ENCODE results near the gene FGGY.

The FGGY gene

GRCh38 chr1:59410457-59410856, 113.6 kb downstream of the FGGY start:
- TF ChIP-seq, protein P1, sequence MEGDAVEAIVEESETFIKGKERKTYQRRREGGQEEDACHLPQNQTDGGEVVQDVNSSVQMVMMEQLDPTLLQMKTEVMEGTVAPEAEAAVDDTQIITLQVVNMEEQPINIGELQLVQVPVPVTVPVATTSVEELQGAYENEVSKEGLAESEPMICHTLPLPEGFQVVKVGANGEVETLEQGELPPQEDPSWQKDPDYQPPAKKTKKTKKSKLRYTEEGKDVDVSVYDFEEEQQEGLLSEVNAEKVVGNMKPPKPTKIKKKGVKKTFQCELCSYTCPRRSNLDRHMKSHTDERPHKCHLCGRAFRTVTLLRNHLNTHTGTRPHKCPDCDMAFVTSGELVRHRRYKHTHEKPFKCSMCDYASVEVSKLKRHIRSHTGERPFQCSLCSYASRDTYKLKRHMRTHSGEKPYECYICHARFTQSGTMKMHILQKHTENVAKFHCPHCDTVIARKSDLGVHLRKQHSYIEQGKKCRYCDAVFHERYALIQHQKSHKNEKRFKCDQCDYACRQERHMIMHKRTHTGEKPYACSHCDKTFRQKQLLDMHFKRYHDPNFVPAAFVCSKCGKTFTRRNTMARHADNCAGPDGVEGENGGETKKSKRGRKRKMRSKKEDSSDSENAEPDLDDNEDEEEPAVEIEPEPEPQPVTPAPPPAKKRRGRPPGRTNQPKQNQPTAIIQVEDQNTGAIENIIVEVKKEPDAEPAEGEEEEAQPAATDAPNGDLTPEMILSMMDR (conservative IDR thresholded peaks at IDR 0.05), result no peak

GRCh38 chr1:59411147-59411546, 114.3 kb downstream of the FGGY start:
- no peak overlapping the region for H3K27ac ChIP-seq
- TF ChIP-seq, protein P1 (conservative IDR thresholded peaks at IDR 0.05), result no peak

More at GRCh38 chr1:59410457-59410856, 113.6 kb downstream of the FGGY start:
- no peak overlapping the region for H3K27ac ChIP-seq

DNA sequence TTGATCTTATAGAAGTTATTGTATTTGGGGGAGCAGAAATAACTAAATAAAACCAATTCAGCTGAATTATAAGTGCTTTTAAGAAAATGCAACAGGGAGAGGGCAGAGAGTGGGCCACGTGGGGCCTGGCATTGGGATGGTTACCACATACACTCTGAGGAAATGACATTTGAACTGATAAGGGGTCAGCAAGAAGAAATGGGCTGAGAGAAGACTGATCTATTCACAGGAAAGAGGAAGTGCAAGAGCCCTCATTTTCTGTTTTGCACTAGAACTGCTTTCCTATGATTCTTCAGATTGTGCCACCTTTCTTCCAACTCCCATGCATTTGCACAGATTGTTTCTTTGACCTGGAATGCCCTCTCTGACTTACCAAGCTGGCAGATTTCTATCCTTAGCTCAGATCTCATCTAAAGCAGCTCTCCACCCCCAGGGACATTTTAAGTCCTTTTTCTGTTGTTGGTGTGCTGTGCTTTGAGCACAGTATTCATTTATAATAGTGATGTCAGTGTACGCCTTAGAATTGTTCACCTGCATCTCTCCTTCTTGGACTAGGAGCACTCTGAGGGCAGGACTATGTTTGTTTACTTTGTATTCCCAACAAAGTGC, 115.9 kb downstream of the FGGY start:
- TF ChIP-seq, protein P1 (conservative IDR thresholded peaks at IDR 0.05), result no peak

GRCh38 chr1:59413327-59413720, 116.4 kb downstream of the FGGY start:
- TF ChIP-seq, protein P1 (conservative IDR thresholded peaks at IDR 0.05), result no peak
- H3K27ac ChIP-seq, result no peak overlapping the region

More for the DNA sequence above, 115.9 kb downstream of the FGGY start:
- no peak overlapping the region for H3K27ac ChIP-seq

GRCh38 chr1:59414406-59415133, 117.7 kb downstream of the FGGY start:
- TF ChIP-seq, protein P1 (conservative IDR thresholded peaks at IDR 0.05), result no peak
- H3K27ac ChIP-seq, result no peak overlapping the region

DNA sequence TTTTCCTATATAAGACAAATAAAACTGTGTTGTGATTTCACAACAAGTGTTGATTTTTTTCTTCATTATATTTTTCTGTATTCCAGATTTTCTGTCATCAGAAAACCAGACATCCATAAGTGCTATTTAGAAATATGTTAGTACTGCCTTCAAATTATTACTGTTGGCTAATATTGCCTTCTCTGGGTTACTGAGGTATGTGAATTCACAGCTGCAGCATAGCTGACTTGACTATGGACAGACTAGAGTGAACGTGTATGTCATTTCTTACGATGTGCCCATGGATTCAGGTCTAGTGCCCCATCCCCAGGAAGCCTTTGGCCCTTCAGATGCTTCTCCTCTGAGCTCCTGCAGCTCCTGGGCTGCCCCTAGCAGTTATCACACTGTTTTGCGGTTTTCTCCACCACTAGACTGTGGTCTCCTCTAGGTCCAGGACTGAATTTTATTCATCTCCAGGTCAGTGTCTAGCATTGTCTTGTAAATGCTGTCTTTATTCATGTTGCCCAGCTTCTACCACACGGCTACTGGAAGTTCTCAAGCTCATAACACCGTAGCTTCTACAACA, 118.5 kb downstream of the FGGY start:
- no peak overlapping the region for H3K27ac ChIP-seq
- TF ChIP-seq, protein P1 (conservative IDR thresholded peaks at IDR 0.05), result no peak

GRCh38 chr1:59415881-59416280, 119.0 kb downstream of the FGGY start:
- no peak overlapping the region for H3K27ac ChIP-seq

More at GRCh38 chr1:59415881-59416280, 119.0 kb downstream of the FGGY start:
- TF ChIP-seq, protein P1 (conservative IDR thresholded peaks at IDR 0.05), result no peak

All from VCaP (cell line).